ENCODE results near the gene NHLRC4.

NHLRC4 gene

GRCh38 chr16:606656-607307 is 40.0 kb downstream of the NHLRC4 start:
- no peak for DNase-seq

GRCh38 chr16:608019-608418 is 41.2 kb downstream of the NHLRC4 start:
- DNase-seq = no peak

DNA sequence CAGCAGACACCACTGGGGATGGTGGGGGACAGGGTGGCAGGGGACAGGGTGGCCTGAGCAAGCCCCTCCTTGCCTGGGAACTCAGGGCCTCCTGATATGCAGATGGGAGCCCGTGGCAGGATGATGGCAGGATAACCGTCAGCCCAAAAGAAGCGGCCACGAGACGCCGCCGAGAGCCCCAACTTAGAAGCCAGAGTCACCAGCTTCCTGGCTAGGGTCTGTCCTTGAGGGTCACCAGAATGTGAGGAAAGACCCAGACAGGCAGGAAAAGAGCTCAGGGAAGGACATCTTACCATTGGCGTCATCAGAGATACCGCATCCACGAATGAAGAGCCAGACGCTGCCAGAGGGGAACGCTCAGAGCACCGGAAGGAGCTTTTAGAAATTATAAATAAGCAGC is 42.5 kb downstream of the NHLRC4 start:
- DNase-seq = no peak

GRCh38 chr16:609984-610383 is 43.2 kb downstream of the NHLRC4 start:
- no peak for DNase-seq

DNA sequence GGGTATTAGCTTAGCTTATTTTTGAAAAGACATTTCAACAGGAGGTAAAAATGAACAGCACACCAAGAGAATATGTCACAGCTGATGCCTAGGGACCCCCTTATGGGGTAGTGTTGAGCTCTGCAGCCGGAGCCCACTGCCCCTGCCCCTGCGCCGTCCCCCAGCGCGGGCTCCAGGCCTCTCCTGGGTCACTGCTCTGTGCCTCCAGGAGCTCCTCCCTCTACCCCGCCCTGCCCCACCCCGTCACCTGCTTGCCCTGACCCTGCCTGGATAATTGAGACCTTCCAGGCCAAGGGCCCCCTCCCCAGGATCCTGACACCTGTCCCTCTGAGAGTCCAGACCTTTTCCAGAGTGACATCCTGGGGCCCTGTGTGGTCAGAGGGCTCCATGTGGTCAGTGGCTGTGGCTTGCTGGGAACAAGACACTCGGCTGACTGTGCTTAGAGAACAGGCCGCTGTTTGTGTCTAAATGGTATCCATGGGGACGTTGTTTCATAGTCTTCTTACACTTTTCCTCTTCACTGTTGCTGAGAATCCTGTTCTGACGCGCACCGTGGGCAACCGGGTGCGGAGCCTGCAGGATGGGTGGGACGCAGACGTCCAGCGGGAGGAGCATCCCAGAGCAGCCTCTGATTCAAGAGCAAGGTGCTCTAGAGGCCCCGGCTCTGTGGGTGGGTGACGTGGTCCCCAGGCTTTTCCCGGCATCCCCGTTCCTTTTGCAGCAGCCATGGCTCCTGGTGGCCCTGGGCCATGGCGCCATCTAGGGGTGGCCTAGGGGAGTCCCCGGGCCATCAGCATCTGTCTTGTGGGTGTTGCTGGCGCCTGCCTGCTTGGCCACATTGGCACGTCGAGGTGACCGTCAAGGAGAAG is 43.9 kb downstream of the NHLRC4 start:
- no peak for DNase-seq

- DNase-seq = no peak
Measured at GRCh38 chr16:615122-615521, 48.3 kb downstream of the NHLRC4 start.

DNA sequence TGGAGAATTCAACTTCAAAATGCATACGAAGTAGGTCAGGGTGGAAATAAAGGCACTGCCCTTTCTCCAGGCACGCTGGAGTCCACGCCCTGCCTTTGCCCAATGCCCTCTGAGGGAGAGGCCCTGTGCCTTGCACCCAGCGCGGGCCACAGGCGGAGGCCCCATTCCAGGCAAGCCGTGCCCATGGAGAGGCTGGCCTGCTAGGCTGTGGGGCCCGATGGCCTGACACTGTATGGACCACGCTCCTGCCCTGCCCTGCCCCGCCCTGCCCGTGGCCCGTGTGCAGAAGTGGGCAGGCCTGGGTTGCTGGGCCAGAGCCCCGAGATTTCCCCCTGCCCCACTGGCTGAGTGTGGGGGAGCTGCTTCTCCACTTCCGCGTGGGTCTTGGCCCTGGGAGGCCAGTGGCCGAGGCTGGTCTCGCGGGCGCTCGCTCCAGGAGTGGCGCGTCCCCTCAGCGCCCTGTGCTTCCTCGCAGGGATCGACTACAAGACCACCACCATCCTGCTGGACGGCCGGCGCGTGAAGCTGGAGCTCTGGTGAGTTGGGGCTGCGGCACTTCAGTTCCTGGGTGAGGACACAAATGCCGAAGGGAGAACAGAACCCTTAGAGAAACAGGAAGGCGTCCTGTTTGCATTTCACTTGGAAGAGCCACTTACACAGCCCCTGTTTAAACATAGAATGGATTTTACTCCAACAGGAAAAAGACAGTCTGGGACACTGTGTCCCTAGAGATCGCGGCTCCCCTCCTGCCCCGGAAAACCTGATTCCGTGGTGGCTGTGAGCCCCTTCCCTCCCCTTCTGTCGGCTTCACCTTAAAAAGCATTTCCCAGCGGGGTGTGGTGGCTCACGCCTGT is 50.2 kb downstream of the NHLRC4 start:
- DNase-seq = no peak

DNA sequence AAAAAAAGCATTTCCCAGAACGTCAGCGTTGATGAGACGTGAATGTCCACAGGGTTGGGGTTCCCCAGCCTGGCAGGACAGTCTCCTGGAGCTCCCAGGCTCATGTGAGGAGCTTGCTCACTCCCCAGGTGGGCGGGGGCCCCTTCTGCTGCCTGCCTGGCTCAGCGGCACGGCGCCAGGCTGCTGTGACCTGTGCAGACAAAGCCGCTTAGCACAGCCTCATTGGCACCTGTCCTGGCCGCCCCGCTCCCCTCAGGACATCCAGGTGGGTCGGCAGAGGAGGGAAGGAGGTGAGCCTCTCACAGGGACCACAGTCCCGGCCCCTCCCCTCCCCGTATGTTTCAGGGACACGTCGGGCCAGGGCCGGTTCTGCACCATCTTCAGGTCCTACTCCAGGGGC is 51.0 kb downstream of the NHLRC4 start:
- no peak for DNase-seq

Measured in DMS 273 treated with DMSO at 0.1 percent for 48 hours (cell line).